ENCODE results near the gene DYRK3. TPM values are rescaled to one million over a fixed set of nuclear protein-coding genes. Genes with fewer than 3 reads are reported as not detected.

DYRK3 gene
- total and polyA plus RNA-seq, 9 of the 15 experiments (the other 6 are each of a cell fraction or from before 2014, with no cell fraction given), result 4.5 to 33.7 (median 25.7) TPM

DNA sequence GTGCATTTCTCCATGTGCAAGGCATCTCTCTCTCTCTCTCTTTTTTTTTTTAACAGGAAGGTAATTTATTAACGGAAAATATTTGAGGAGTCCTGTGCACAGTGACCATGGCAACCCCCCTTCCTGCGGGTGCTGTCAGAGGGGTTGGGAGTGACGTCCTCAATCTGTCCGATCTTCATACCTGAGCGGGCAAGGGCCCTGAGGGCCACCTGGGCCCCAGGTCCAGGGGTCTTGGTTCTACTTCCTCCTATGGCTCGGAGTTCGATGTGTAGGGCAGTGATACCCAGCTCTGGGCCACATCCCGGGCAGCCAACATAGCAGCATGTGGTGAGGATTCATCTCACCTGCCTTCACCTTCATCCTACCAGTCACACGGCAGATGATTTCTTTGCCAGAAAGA is 60.4 kb downstream of the DYRK3 start:
- POLR2A ChIA-PET, result interaction anchor here (10.1 kb wide), 1 partner anchor 7 kb away, joined by 130 read pairs; no protein-coding TSS in a partner anchor
- peaks cover 96% of the 10 kb centered on the region for H3K79me2 ChIP-seq (ENCODE audit: control insufficient read depth, insufficient read depth, low read length)

DNA sequence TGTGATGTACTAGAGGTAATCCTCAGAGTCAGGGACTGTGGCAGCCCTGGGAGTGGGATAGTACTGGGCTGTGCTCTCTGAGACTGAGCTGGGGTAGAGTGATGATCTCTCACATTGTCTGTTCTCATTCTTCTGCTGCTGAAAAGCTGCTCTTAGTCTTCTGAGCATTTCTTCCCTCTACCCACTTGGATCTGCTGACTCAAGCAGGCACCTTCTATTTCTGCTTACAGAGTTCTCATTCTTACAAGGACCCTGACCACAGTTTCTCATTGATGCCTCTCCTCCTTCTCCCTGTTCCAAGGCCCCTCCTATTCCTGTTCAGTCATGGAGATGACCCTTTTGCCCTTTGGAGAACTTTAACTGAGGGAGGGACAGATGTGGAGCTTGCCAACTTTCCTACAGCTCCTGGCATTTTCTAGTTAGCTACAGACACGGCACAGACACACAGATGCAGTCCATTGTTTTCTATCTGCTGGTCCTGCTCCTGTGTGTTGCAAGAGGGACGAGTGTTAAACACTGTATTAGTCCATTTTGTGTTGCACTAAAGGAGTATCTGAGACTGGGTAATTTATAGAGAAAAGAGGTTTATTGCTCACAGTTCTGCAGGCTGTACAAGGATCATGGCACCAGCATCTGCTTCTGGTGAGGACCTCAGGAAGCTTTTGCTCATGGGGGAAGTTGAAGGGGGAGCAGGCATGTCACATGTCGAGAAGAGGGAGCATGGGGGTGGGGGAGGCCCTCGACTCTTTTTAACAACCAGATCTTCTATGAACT is 61.7 kb downstream of the DYRK3 start:
- in situ Hi-C loops (cut with MboI) (no loop called here), intact Hi-C loops (cut with micrococcal nuclease) (no loop called here)
- TF ChIP-seq ZNF766 (CRISPR knock-in tag; conservative IDR thresholded peaks at IDR 0.05), result peak; percentile 40; the same call in 1 of the 2 replicates
- TF ChIP-seq TCF7L2 (IDR thresholded peaks at IDR 0.05; ENCODE audit: low read depth, low read length), result no peak
- no peak for FAIRE-seq
- no peak overlapping the region for H3K27ac ChIP-seq (ENCODE audit: extremely low read depth, low read depth, low read length)
- no peaks in the 10 kb centered on the region for H3K27me3 ChIP-seq (ENCODE audit: control insufficient read depth in 2 of 2, insufficient read depth in 2 of 2, low read length in 2 of 2)
- no peak overlapping the region for H3K4me3 ChIP-seq
- no peak overlapping the region for H3K9ac ChIP-seq (ENCODE audit: insufficient read depth in 1 of 2, low read depth in 2 of 2, low read length in 2 of 2)
- H4K20me1 ChIP-seq (replicated peaks; ENCODE audit: control insufficient read depth, insufficient read depth, low read length), result peaks cover 63% of the 10 kb centered on the region
- DNase-seq (ENCODE audit: extremely low read depth in 1 of 4, low spot score in 3 of 4), result no peak
- no TSS peak for BruUV-seq (replicated peaks)
- peaks cover 35% of the 10 kb centered on the region; the same call in 2 of the 3 replicates for H3K36me3 ChIP-seq (ENCODE audit: control insufficient read depth, insufficient read depth, low read length)
- no peak overlapping the region for H3K4me2 ChIP-seq (ENCODE audit: insufficient read depth, low read length)
- H3K9me1 ChIP-seq (ENCODE audit: control insufficient read depth, insufficient read depth, low read length), result peaks cover 5% of the 10 kb centered on the region
- ATAC-seq, result no peak
- H3K79me2 ChIP-seq (ENCODE audit: control insufficient read depth, insufficient read depth, low read length), result peaks cover 97% of the 10 kb centered on the region
- ChIA-PET CTCF (ENCODE audit: low intra/inter-chr PET ratio) (no interaction called here), POLR2A (interaction anchor here (0.6 to 0.8 kb wide), 3 partner anchors 8 to 226 kb away, joined by 3 read pairs; no protein-coding TSS in a partner anchor)
- 67% methylated on average over 4 of the region's 4 CpGs for WGBS (ENCODE audit: insufficient coverage, low coverage, missing lambda C conversion rate)
- no peak overlapping the region for H2AFZ ChIP-seq (ENCODE audit: low read depth, low read length)
- H3K9me3 ChIP-seq (replicated peaks; ENCODE audit: control insufficient read depth, insufficient read depth, low read depth, low read length), result no peaks in the 10 kb centered on the region
- H3K4me1 ChIP-seq (replicated peaks in 1 of 2; ENCODE audit: control insufficient read depth in 2 of 2, insufficient read depth in 2 of 2, low read length in 2 of 2), result peaks cover 12 to 15% of the 10 kb centered on the region in 2 experiments; a peak in 3 of 5 replicates

More for the DNA sequence above, 60.4 kb downstream of the DYRK3 start:
- in situ Hi-C loops (cut with MboI), result no loop called here
- peaks cover 23 to 27% of the 10 kb centered on the region in 2 experiments; a peak in 4 of 5 replicates for H3K4me1 ChIP-seq (replicated peaks in 1 of 2; ENCODE audit: control insufficient read depth in 2 of 2, insufficient read depth in 2 of 2, low read length in 2 of 2)
- TF ChIP-seq ZNF316 (IDR thresholded peaks at IDR 0.05) (no peak), ZNF584 (CRISPR knock-in tag; IDR thresholded peaks at IDR 0.05; ENCODE audit: low read depth) (no peak), E2F3 (CRISPR knock-in tag; IDR thresholded peaks at IDR 0.05) (no peak), PHB2 (IDR thresholded peaks at IDR 0.05; ENCODE audit: low read depth) (no peak), SAFB (IDR thresholded peaks at IDR 0.05; ENCODE audit: borderline replicate concordance, low read depth, low read length) (no peak), NCOA6 (IDR thresholded peaks at IDR 0.05) (no peak), KLF13 (tag; IDR thresholded peaks at IDR 0.05; ENCODE audit: borderline replicate concordance, low read depth) (no peak), SMARCB1 (IDR thresholded peaks at IDR 0.05; ENCODE audit: insufficient read length, low read depth) (no peak)
- intact Hi-C loops (cut with micrococcal nuclease), result no loop called here
- peaks cover 9% of the 10 kb centered on the region for H3K9me1 ChIP-seq (ENCODE audit: control insufficient read depth, insufficient read depth, low read length)
- H3K4me2 ChIP-seq (ENCODE audit: insufficient read depth, low read length), result no peak overlapping the region
- DNase-seq (ENCODE audit: extremely low read depth in 1 of 4, low spot score in 3 of 4), result no peak
- WGBS (ENCODE audit: insufficient coverage, low coverage, missing lambda C conversion rate), result 89% methylated on average over 9 of the region's 9 CpGs
- BruUV-seq (replicated peaks), result no TSS peak
- no peak overlapping the region for H2AFZ ChIP-seq (ENCODE audit: low read depth, low read length)
- H3K4me3 ChIP-seq, result no peak overlapping the region
- H3K9ac ChIP-seq (ENCODE audit: insufficient read depth in 1 of 2, low read depth in 2 of 2, low read length in 2 of 2), result no peak overlapping the region; a peak in 1 of 4 replicates
- peaks cover 68% of the 10 kb centered on the region for H4K20me1 ChIP-seq (replicated peaks; ENCODE audit: control insufficient read depth, insufficient read depth, low read length)
- FAIRE-seq, result no peak
- no peaks in the 10 kb centered on the region for H3K27me3 ChIP-seq (ENCODE audit: control insufficient read depth in 2 of 2, insufficient read depth in 2 of 2, low read length in 2 of 2)
- ATAC-seq, result no peak
- CTCF ChIA-PET (ENCODE audit: low intra/inter-chr PET ratio), result no interaction called here
- peaks cover 35% of the 10 kb centered on the region; the same call in 2 of the 3 replicates for H3K36me3 ChIP-seq (ENCODE audit: control insufficient read depth, insufficient read depth, low read length)
- no peaks in the 10 kb centered on the region for H3K9me3 ChIP-seq (replicated peaks; ENCODE audit: control insufficient read depth, insufficient read depth, low read depth, low read length)
- no peak overlapping the region for H3K27ac ChIP-seq (ENCODE audit: extremely low read depth, low read depth, low read length)
